ENCODE results near the gene LTBP3. TPM values are rescaled to one million over a fixed set of nuclear protein-coding genes. Genes with fewer than 3 reads are reported as not detected.
"Not testable (repeated sequence)": the region's sequence is repeated elsewhere in the genome, so short reads cannot be mapped to it uniquely, and the experiment has no call there.

Gene LTBP3
- total RNA-seq, 1 experiment from 2014 or later: 22.9 TPM

DNA sequence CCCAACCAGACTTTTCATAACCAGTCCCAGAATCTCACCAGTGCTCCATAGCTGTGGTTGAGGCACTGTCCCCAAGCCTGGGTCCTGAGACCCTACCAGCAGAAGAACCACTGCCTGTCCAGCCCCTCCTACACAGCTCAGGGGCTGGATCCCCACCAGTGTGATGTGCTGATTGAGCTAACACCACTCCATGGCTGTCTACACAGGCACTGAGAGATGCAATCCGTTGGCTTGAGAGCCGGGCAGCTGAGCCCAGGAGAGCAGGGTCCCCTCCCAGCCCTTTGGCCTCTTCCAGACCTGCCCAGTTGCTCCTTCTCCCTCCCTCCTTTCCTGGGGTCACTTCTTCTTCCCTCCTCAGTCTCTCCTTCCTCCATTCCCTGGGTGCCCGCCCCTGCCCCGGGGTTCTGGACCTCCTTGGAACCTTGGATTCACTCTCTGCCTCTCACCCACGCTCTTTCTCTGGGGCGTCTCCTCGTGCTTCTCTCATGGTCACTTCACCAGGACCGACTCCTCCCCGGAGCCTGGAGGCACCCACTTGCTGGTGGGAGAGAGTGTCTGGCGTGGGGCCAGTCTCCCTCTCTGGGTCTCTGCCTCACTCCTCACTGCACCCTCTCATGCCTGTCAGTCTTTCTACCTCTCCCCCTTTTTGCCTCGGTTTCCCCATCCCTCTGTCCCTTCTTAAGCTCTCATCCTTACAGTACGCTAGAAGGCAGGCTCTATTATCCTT lies 34.0 kb downstream of the LTBP3 start:
- DNase-seq (ENCODE audit: low read depth in 1 of 2, low spot score in 2 of 2): peak; percentile 62 to 63
- Histone ChIP-seq H3K4me3 (peak overlapping the region; percentile 23), H3K9me3 (replicated peaks) (0 out of 2 replicates have a peak, but pooled peaks cover 2% of the 10 kb centered on the region), H3K36me3 (peaks cover 43% of the 10 kb centered on the region), H3K4me1 (replicated peaks) (peaks cover 18% of the 10 kb centered on the region), H3K27me3 (replicated peaks) (no peaks in the 10 kb centered on the region), H3K27ac (no peak overlapping the region)

DNA sequence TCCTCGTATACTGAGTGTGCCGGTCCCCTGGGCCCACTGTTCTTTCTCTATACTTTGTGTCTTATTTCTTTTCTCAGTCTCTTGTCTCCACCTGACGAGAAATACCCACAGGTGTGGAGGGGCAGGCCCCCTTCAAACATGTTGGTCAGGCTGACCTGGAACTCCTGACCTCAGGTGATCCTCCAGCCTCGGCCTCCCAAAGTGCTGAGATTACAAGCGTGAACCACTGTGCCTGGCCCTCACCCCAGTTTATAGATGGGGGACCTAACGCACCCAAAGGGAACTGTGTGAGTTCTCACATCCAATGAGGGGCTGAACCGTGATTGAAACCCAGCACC lies 34.6 kb downstream of the LTBP3 start:
- H3K27ac ChIP-seq; H3K9me3 ChIP-seq (replicated peaks): not testable (repeated sequence)

DNA sequence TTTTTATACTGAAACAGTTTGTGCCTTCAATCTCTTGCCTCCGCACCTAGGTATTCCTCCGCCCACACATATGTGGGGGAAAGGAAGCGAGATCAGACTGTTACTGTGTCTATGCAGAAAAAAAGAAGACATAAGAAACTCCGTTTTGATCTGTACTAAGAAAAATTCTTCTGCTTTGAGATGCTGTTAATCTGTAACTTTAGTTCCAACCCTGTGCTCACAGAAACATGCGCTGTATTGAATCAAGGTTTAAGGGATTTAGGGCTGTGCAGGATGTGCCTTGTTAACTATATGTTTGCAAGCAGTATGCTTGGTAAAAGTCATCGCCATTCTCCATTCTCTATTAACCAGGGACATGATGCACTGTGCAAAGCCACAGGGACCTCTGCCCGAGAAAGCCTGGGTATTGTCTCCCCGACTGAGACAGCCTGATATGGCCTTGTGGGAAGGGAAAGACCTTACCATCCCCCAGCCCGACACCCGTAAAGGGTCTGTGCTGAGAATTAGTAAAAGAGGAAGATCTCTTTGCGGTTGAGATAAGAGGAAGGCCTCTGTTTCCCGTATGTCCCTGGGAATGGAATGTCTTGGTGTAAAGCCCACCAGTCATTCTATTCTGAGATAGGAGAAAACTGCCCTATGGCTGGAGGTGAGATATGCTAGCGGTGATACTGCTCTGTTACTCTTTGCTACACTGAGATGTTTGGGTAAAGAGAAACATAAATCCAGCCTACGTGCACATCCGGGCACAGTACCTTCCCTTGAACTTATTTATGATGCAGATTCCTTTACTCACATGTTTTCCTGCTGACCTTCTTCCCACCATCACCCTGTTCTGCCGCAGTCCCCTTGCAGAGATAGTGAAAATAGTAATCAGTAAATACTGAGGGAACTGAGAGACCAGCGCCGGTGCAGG lies 35.2 kb downstream of the LTBP3 start:
- not testable (repeated sequence) for H3K27ac ChIP-seq; DNase-seq (ENCODE audit: low read depth in 1 of 2, low spot score in 2 of 2); H3K9me3 ChIP-seq (replicated peaks); H3K27me3 ChIP-seq (replicated peaks); H3K4me3 ChIP-seq
- peaks cover 31% of the 10 kb centered on the region for H3K36me3 ChIP-seq
- H3K4me1 ChIP-seq (replicated peaks): peaks cover 18% of the 10 kb centered on the region

More for the DNA sequence above, 34.6 kb downstream of the LTBP3 start:
- peaks cover 18% of the 10 kb centered on the region for H3K4me1 ChIP-seq (replicated peaks)
- H3K4me3 ChIP-seq; H3K27me3 ChIP-seq (replicated peaks); DNase-seq (ENCODE audit: low read depth in 1 of 2, low spot score in 2 of 2): not testable (repeated sequence)
- peaks cover 37% of the 10 kb centered on the region for H3K36me3 ChIP-seq

DNA sequence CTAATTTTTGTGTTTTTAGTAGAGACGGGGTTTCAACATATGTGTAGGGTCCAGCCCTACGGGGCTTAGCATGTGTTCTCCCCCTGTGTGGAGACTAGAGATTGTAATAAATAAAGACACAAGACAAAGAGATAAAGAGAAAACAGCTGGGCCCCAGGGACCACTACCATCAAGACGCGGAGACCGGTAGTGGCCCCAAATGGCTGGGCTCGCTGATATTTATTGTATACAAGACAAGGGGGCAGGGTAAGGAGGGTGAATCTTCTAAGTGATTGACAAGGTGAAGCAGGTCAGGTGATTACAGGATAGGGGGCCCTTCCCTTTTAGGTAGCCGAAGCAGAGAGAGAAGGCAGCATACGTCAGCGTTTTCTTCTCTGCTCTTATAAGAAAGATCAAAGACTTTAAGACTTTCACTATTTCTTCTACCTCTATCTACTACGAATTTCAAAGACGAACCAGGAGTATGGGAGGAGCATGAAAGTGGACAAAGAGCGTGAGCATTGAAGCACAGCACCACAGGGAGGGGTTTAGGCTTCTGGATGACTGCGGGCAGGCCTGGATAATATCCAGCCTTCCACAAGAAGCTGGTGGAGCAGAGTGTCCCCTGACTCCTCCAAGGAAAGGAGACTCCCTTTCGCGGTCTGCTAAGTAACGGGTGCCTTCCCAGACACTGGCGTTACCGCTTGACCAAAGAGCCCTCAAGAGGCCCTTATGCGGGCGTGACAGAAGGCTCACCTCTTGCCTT lies 36.2 kb downstream of the LTBP3 start:
- Histone ChIP-seq H3K36me3 (peaks cover 21% of the 10 kb centered on the region), H3K4me1 (replicated peaks) (peaks cover 18% of the 10 kb centered on the region)
- DNase-seq (ENCODE audit: low read depth in 1 of 2, low spot score in 2 of 2); H3K4me3 ChIP-seq; H3K27ac ChIP-seq; H3K9me3 ChIP-seq (replicated peaks); H3K27me3 ChIP-seq (replicated peaks): not testable (repeated sequence)

DNA sequence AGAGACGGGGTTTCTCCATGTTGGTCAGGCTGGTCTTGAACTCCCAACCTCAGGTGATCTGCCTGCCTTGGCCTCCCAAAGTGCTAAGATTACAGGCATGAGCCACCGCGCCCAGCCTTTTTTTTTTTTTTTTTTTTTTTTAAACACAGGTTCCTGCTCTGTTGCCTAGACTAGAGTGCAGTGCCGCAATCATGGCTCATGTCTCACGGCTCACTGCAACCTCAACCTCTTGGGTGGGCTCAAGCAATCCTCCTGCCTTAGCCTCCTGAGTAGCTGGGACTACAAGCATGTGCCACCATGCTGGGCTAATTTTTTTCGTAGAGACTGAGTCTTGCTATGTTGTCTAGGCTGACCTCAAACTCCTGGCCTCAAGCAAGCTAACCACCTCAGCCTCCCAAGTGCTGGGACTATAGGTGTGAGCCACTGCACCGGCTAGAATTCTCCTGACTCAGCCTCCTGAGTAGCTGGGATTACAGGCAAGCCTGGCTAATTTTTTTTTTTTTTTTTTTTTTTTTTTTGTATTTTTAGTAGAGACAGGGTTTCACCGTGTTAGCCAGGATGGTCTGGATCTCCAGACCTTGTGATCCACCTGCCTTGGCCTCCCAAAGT lies 39.1 kb downstream of the LTBP3 start:
- not testable (repeated sequence) for DNase-seq (ENCODE audit: low read depth in 1 of 2, low spot score in 2 of 2); H3K4me1 ChIP-seq (replicated peaks); H3K4me3 ChIP-seq; H3K9me3 ChIP-seq (replicated peaks); H3K36me3 ChIP-seq; H3K27me3 ChIP-seq (replicated peaks); H3K27ac ChIP-seq

DNA sequence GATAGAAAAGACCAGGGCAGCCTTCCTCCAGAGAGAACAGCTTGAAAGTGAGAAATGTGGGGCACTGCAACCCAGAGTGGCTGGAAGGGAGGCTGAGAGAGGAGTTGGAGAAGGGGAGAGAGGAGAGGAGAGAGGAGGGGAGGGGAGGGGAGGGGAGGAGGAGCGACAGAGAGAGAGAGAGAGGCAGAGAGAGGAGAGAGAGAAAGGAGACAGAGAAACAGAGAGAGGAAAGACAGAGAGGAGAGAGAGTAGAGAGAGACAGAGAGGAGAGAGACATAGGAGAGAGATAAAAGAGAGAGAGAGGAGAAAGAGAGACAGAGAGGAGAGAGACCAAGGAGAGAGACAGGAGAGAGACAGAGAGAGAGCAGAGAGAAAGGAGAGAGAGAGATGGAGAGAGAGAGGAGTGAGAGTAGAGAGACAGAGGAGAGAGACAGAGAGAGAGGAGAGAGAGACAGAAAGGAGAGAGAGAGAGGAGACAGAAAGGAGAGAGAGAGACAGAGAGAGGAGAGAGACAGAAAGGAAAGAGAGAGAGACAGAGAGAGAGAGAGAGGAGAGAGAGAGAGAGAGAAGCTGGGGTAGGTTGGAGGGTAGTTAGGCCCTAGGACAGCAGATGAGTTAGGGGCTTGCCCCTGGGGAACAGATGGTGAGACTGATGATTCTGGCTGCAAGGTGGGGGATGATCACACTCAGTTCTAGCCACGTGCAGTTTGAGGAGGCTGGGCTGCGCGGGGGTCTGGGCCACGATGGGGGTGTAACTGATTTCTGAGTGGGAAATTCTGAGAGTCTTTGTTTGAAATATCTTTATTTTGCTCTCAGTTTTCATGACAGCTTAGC lies 41.8 kb downstream of the LTBP3 start:
- no peak overlapping the region for H3K27ac ChIP-seq
- no peaks in the 10 kb centered on the region for H3K27me3 ChIP-seq (replicated peaks)
- H3K9me3 ChIP-seq (replicated peaks): no peaks in the 10 kb centered on the region
- H3K36me3 ChIP-seq: no peaks in the 10 kb centered on the region
- H3K4me3 ChIP-seq: no peak overlapping the region
- H3K4me1 ChIP-seq (replicated peaks): no peaks in the 10 kb centered on the region
- no peak for DNase-seq (ENCODE audit: low read depth in 1 of 2, low spot score in 2 of 2)

DNA sequence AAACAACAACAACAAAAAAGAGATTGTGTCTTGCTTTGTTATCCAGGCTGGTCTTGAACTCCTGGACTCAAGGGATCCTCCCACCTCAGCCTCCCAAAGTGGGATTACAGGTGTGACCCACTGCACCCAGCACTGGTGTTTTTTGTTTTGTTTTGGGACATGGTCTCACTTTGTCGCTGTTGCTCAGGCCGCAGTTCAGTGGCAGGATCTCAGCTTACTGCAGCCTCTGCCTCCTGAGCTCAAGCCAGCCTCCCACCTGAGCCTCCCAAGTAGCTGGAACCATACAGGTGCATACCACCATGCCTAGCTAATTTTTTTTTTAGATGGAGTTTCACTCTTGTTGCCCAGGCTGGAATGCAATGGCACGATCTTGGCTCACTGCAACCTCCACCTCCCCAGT lies 45.8 kb downstream of the LTBP3 start:
- not testable (repeated sequence) for H3K27me3 ChIP-seq (replicated peaks); H3K4me3 ChIP-seq; H3K36me3 ChIP-seq; H3K9me3 ChIP-seq (replicated peaks); DNase-seq (ENCODE audit: low read depth in 1 of 2, low spot score in 2 of 2); H3K27ac ChIP-seq
- H3K4me1 ChIP-seq (replicated peaks): peaks cover 16% of the 10 kb centered on the region

DNA sequence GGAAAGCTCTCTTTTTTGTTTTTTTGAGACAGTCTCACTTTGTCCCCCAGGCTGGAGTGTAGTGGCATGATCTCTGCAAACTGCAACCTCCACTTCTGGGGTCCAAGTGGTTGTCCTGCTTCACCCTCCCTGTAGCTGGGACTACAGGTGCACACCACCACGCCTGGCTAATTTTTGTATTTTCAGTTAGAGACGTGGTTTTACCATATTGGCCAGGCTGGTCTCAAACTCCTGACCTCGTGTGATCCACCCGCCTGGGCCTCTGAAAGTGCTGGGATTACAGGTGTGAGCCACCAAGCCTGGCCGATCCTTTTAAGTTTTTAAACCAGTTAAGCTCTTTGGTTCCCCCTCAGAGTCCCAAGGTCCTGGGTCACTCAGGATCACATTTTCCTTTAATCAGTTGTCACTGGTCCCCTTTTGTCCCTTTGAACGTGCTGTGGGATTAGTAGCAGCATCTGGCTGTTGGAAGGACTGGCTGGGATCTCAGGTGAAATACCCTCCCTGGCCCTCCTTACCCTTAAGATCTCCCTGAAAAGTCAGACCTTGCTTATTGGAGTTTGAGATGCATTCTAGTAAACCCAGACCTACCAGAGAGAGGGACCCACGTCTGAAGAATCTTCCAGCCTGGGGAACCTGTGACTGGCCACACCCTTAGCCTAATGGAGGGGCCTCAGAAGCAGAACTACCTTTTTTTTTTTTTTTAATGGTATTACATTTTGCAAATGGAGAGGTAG lies 51.2 kb downstream of the LTBP3 start:
- Histone ChIP-seq H3K9me3 (replicated peaks) (peaks cover 17% of the 10 kb centered on the region), H3K36me3 (peaks cover 60% of the 10 kb centered on the region), H3K4me3 (peak overlapping the region; percentile 6), H3K27me3 (replicated peaks) (peaks cover 50% of the 10 kb centered on the region), H3K27ac (peak overlapping the region; percentile 29), H3K4me1 (replicated peaks) (peaks cover 54% of the 10 kb centered on the region)
- DNase-seq (ENCODE audit: low read depth in 1 of 2, low spot score in 2 of 2): peak in 1 of 2 experiments; percentile 90

DNA sequence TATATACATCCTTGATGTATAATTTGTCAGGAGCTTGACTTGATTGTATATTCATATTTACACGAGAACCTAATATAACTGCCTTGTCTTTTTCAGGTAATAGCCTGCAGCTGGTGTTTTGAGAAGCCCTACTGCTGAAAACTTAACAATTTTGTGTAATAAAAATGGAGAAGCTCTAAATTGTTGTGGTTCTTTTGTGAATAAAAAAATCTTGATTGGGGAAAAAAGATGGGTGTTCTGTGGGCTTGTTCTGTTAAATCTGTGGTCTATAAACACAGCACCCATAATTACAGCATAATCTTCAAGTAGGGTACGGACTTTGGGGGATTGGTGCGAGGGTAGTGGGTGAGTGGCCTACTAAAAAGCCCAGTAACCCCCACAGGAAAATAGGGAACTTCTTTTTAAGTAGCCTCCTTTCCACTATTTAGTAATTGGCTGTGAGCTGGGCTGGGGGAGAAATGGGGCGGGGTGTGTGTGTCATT lies 51.8 kb downstream of the LTBP3 start:
- no peak for DNase-seq (ENCODE audit: low read depth in 1 of 2, low spot score in 2 of 2)
- H3K27me3 ChIP-seq (replicated peaks): peaks cover 51% of the 10 kb centered on the region
- H3K36me3 ChIP-seq: peaks cover 66% of the 10 kb centered on the region
- peak overlapping the region; percentile 29 for H3K27ac ChIP-seq
- peak overlapping the region; percentile 6 for H3K4me3 ChIP-seq
- peaks cover 54% of the 10 kb centered on the region for H3K4me1 ChIP-seq (replicated peaks)
- peaks cover 17% of the 10 kb centered on the region for H3K9me3 ChIP-seq (replicated peaks)

DNA sequence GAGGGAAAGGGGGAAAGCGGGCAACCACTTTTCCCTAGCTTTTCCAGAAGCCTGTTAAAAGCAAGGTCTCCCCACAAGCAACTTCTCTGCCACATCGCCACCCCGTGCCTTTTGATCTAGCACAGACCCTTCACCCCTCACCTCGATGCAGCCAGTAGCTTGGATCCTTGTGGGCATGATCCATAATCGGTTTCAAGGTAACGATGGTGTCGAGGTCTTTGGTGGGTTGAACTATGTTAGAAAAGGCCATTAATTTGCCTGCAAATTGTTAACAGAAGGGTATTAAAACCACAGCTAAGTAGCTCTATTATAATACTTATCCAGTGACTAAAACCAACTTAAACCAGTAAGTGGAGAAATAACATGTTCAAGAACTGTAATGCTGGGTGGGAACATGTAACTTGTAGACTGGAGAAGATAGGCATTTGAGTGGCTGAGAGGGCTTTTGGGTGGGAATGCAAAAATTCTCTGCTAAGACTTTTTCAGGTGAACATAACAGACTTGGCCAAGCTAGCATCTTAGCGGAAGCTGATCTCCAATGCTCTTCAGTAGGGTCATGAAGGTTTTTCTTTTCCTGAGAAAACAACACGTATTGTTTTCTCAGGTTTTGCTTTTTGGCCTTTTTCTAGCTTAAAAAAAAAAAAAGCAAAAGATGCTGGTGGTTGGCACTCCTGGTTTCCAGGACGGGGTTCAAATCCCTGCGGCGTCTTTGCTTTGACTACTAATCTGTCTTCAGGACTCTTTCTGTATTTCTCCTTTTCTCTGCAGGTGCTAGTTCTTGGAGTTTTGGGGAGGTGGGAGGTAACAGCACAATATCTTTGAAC lies 52.5 kb downstream of the LTBP3 start:
- peaks cover 17% of the 10 kb centered on the region for H3K9me3 ChIP-seq (replicated peaks)
- DNase-seq (ENCODE audit: low read depth in 1 of 2, low spot score in 2 of 2): peak in 1 of 2 experiments; percentile 61
- peaks cover 51% of the 10 kb centered on the region for H3K4me1 ChIP-seq (replicated peaks)
- peaks cover 51% of the 10 kb centered on the region for H3K27me3 ChIP-seq (replicated peaks)
- peaks cover 73% of the 10 kb centered on the region for H3K36me3 ChIP-seq
- peak overlapping the region; percentile 29 for H3K27ac ChIP-seq
- H3K4me3 ChIP-seq: peak overlapping the region; percentile 59

DNA sequence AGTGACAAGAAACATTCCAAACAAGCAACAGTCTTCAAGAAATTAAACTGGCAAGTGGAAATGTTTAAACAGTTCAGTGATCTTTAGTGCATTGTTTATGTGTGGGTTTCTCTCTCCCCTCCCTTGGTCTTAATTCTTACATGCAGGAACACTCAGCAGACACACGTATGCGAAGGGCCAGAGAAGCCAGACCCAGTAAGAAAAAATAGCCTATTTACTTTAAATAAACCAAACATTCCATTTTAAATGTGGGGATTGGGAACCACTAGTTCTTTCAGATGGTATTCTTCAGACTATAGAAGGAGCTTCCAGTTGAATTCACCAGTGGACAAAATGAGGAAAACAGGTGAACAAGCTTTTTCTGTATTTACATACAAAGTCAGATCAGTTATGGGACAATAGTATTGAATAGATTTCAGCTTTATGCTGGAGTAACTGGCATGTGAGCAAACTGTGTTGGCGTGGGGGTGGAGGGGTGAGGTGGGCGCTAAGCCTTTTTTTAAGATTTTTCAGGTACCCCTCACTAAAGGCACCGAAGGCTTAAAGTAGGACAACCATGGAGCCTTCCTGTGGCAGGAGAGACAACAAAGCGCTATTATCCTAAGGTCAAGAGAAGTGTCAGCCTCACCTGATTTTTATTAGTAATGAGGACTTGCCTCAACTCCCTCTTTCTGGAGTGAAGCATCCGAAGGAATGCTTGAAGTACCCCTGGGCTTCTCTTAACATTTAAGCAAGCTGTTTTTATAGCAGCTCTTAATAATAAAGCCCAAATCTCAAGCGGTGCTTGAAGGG lies 53.3 kb downstream of the LTBP3 start:
- Histone ChIP-seq H3K36me3 (peaks cover 81% of the 10 kb centered on the region), H3K4me3 (peak overlapping the region; percentile 59), H3K4me1 (replicated peaks) (peaks cover 48% of the 10 kb centered on the region), H3K27me3 (replicated peaks) (peaks cover 51% of the 10 kb centered on the region), H3K27ac (peak overlapping the region; percentile 24), H3K9me3 (replicated peaks) (peaks cover 17% of the 10 kb centered on the region)
- DNase-seq (ENCODE audit: low read depth in 1 of 2, low spot score in 2 of 2): peak in 1 of 2 experiments; percentile 72

All from SJSA1 (cell line).